Liver (tissue), 9 donors: ENCODE measurements around the gene QDPR. TPM values are rescaled to one million over a fixed set of nuclear protein-coding genes. Genes with fewer than 3 reads are reported as not detected.
"Not testable (repeated sequence)": the region's sequence is repeated elsewhere in the genome, so short reads cannot be mapped to it uniquely, and the experiment has no call there.

Experiments used
- DNase-seq: peaks from one replicate; pipeline ENCODE4 v3.0.0-alpha.2; 2017; ENCODE audit warnings: low spot score
- H3K27ac ChIP-seq, 2 donors: one replicate each; pipeline ENCODE4 v1.7.0; 2013; ENCODE audit warnings: inconsistent platforms in 2 of 2, low read length in 2 of 2, control low read depth in 1 of 2, low read depth in 1 of 2, mild to moderate bottlenecking in 1 of 2
- H3K27me3 ChIP-seq, 4 donors: one replicate each; pipeline versions ENCODE4 v1.6.1 to v1.7.0; 2013; ENCODE audit warnings: low read length in 3 of 4, inconsistent platforms in 1 of 4, mild to moderate bottlenecking in 1 of 4, moderate library complexity in 1 of 4; ENCODE audit not compliant: control insufficient read depth in 4 of 4, insufficient read depth in 4 of 4
- H3K36me3 ChIP-seq, 4 donors: one replicate each; pipeline versions ENCODE4 v1.6.1 to v1.7.0; 2013; ENCODE audit warnings: low read length in 3 of 4, mild to moderate bottlenecking in 3 of 4, low read depth in 1 of 4, moderate library complexity in 1 of 4; ENCODE audit not compliant: control insufficient read depth in 4 of 4, insufficient read depth in 3 of 4
- H3K4me1 ChIP-seq, 4 donors: one replicate each; pipeline versions ENCODE4 v1.6.1 to v1.7.0; 2013; ENCODE audit warnings: low read length in 3 of 4, mild to moderate bottlenecking in 3 of 4, moderate library complexity in 1 of 4; ENCODE audit not compliant: control insufficient read depth in 4 of 4, insufficient read depth in 4 of 4
- H3K4me3 ChIP-seq, 3 donors: one replicate each; pipeline versions ENCODE4 v1.6.1 to v1.7.0; 2013; ENCODE audit warnings: low read length in 3 of 3, control low read depth in 1 of 3, low read depth in 1 of 3, mild to moderate bottlenecking in 1 of 3
- H3K9ac ChIP-seq, 2 donors: one replicate each; pipeline ENCODE4 v1.7.0; 2013; ENCODE audit warnings: low read length in 2 of 2, mild to moderate bottlenecking in 2 of 2, moderate library complexity in 2 of 2, control low read depth in 1 of 2, low read depth in 1 of 2
- H3K9me3 ChIP-seq, 4 donors: one replicate each; pipeline versions ENCODE4 v1.6.1 to v1.7.0; 2013; ENCODE audit warnings: low read length in 3 of 4; ENCODE audit not compliant: control insufficient read depth in 4 of 4
- ATF3 ChIP-seq: IDR thresholded peaks from 2 replicates; pipeline ENCODE4 v1.6.1; 2016; ENCODE audit warnings: antibody characterized with exemption
- EGR1 ChIP-seq, 2 donors: IDR thresholded peaks; 2 replicates each; pipeline ENCODE4 v1.6.1; 2016 to 2018; ENCODE audit warnings: antibody characterized with exemption in 2 of 2, low read depth in 2 of 2
- FOXA1 ChIP-seq: IDR thresholded peaks from 2 replicates; pipeline ENCODE4 v1.6.1; 2016; ENCODE audit warnings: antibody characterized with exemption
- FOXA2 ChIP-seq: IDR thresholded peaks from 2 replicates; pipeline ENCODE4 v1.6.1; 2016; ENCODE audit warnings: antibody characterized with exemption
- GABPA ChIP-seq, 2 donors: IDR thresholded peaks in 1 of 2; conservative IDR thresholded peaks in 1 of 2; 2 replicates each; pipeline ENCODE4 v1.6.1; 2016; ENCODE audit warnings: antibody characterized with exemption in 2 of 2, mild to moderate bottlenecking in 1 of 2, moderate library complexity in 1 of 2
- HNF4A ChIP-seq, 2 donors: conservative IDR thresholded peaks; 2 replicates each; pipeline ENCODE4 v1.6.1; 2016; ENCODE audit warnings: antibody characterized with exemption in 2 of 2, mild to moderate bottlenecking in 2 of 2
- HNF4G ChIP-seq: IDR thresholded peaks from 2 replicates; pipeline ENCODE4 v1.6.1; 2016; ENCODE audit warnings: antibody characterized with exemption
- JUND ChIP-seq, 2 donors: IDR thresholded peaks; 2 replicates each; pipeline ENCODE4 v1.6.1; 2016; ENCODE audit warnings: antibody characterized with exemption in 2 of 2
- NR2F2 ChIP-seq: IDR thresholded peaks from 2 replicates; pipeline ENCODE4 v1.6.1; 2016; ENCODE audit warnings: antibody characterized with exemption
- RAD21 ChIP-seq, 2 donors: IDR thresholded peaks; 2 replicates each; pipeline ENCODE4 v1.6.1; 2016; ENCODE audit warnings: antibody characterized with exemption in 2 of 2, mild to moderate bottlenecking in 2 of 2
- REST ChIP-seq: IDR thresholded peaks from 2 replicates; pipeline ENCODE4 v1.6.1; 2016; ENCODE audit warnings: antibody characterized with exemption, mild to moderate bottlenecking
- RXRA ChIP-seq, 2 donors: IDR thresholded peaks; 2 replicates each; pipeline ENCODE4 v1.6.1; 2017 to 2018; ENCODE audit warnings: antibody characterized with exemption in 2 of 2, mild to moderate bottlenecking in 1 of 2
- SP1 ChIP-seq: IDR thresholded peaks from 2 replicates; pipeline ENCODE4 v1.6.1; 2018; ENCODE audit warnings: antibody characterized with exemption, mild to moderate bottlenecking
- TAF1 ChIP-seq: conservative IDR thresholded peaks from 2 replicates; pipeline ENCODE4 v1.6.1; 2016; ENCODE audit warnings: antibody characterized with exemption, mild to moderate bottlenecking
- YY1 ChIP-seq: IDR thresholded peaks from 2 replicates; pipeline ENCODE4 v1.6.1; 2016; ENCODE audit warnings: antibody characterized with exemption, mild to moderate bottlenecking
- WGBS: extraction: QIAGEN DNeasy Blood & Tissue Kit; methylation state at CpG from one replicate; pipeline ENCODE4 v1.1.7; 2013; 5-methylcytosine and 5-hydroxymethylcytosine counted together
- polyA plus RNA-seq, 2 donors: library from polyadenylated mRNA; stranded (reverse) in 1 of 2; unstranded in 1 of 2; fragments of 200-250 nt in 1 of 2; fragments of >200 nt in 1 of 2; fragmentation: Nextera tagmentation in 1 of 2; extraction: Ambion mirVana in 1 of 2; gene quantifications; one replicate each; pipeline versions ENCODE4 v1.2.1 to v1.2.3, GENCODE V29; 2013 to 2015
- total RNA-seq, 2 donors: library from RNA; depleted of rRNA; stranded (reverse); fragments of >200 nt; gene quantifications; one replicate each; pipeline ENCODE4 v1.2.3, GENCODE V29; 2014
- TF ChIP-seq, protein P1 (sequence below): fragments of 150-350 bp; IDR thresholded peaks from 2 replicates; pipeline ENCODE4 v1.5.1; 2017; ENCODE audit warnings: improper control_type of control experiment, low read depth, low read length; ENCODE audit not compliant: missing input control
- TF ChIP-seq, protein P2 (sequence below): IDR thresholded peaks from 2 replicates; pipeline ENCODE4 v1.6.1; 2016; ENCODE audit warnings: antibody characterized with exemption
- TF ChIP-seq, protein P3 (sequence below): IDR thresholded peaks from 2 replicates; pipeline ENCODE4 v1.6.1; 2016; ENCODE audit warnings: antibody characterized with exemption
- donor health status: healthy.
- donor health status: healthy.
- donor health status: healthy.
- donor health status: healthy.
- donor health status: healthy.

QDPR gene
- total and polyA plus RNA-seq, 4 donors, result 38.0 to 137 (median 104) TPM

- TF ChIP-seq, protein P1, sequence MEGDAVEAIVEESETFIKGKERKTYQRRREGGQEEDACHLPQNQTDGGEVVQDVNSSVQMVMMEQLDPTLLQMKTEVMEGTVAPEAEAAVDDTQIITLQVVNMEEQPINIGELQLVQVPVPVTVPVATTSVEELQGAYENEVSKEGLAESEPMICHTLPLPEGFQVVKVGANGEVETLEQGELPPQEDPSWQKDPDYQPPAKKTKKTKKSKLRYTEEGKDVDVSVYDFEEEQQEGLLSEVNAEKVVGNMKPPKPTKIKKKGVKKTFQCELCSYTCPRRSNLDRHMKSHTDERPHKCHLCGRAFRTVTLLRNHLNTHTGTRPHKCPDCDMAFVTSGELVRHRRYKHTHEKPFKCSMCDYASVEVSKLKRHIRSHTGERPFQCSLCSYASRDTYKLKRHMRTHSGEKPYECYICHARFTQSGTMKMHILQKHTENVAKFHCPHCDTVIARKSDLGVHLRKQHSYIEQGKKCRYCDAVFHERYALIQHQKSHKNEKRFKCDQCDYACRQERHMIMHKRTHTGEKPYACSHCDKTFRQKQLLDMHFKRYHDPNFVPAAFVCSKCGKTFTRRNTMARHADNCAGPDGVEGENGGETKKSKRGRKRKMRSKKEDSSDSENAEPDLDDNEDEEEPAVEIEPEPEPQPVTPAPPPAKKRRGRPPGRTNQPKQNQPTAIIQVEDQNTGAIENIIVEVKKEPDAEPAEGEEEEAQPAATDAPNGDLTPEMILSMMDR, result no peak
- TF ChIP-seq FOXA1 (no peak), RAD21 (IDR thresholded peaks at IDR 0.05) (no peak), SP1 (no peak), REST (no peak)
Observed at GRCh38 chr4:17447056-17447455, 64.8 kb downstream of the QDPR start (continued).

- not testable (repeated sequence) for H3K4me1 ChIP-seq, DNase-seq, H3K27ac ChIP-seq, H3K9ac ChIP-seq, H3K27me3 ChIP-seq, H3K9me3 ChIP-seq, H3K36me3 ChIP-seq, H3K4me3 ChIP-seq
- 85% methylated on average over 1 of the region's 1 CpG for WGBS
Observed at GRCh38 chr4:17442477-17442876, 69.4 kb downstream of the QDPR start.

DNA sequence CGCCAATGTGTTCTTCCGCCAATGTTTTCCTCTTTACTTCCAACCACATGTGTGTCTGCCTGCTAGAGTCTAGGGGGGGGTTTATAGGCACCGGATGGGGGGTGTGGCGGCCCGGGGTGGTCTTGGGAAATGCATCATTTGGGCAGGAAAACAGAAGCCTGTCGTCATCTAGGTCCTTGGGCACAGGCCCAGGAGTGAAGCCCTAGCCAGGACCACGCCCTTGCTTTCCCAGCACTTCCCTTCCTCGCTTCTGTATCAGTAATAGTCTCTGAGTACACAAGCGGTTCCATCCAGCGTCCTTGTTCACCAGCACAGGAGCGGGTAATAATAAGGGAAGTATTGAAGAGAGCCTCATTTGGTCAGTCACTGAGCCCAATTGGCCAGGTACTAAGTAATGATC, 74.5 kb downstream of the QDPR start:
- no peaks in the 10 kb centered on the region for H3K9me3 ChIP-seq
- 87% methylated on average over 11 of the region's 11 CpGs for WGBS
- no peak for DNase-seq

More for the DNA sequence above, 74.5 kb downstream of the QDPR start:
- H3K27me3 ChIP-seq, result no peaks in the 10 kb centered on the region
- H3K27ac ChIP-seq, result no peak overlapping the region
- no peak overlapping the region for H3K4me3 ChIP-seq
- TF ChIP-seq, protein P1, result no peak
- no peak for TF ChIP-seq HNF4G
- no peak for TF ChIP-seq HNF4A (conservative IDR thresholded peaks at IDR 0.05)
- no peak for TF ChIP-seq REST
- TF ChIP-seq, protein P2, sequence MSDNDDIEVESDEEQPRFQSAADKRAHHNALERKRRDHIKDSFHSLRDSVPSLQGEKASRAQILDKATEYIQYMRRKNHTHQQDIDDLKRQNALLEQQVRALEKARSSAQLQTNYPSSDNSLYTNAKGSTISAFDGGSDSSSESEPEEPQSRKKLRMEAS, result no peak
- no peak for TF ChIP-seq SP1
- no peak for TF ChIP-seq RAD21 (IDR thresholded peaks at IDR 0.05)
- TF ChIP-seq, protein P3, sequence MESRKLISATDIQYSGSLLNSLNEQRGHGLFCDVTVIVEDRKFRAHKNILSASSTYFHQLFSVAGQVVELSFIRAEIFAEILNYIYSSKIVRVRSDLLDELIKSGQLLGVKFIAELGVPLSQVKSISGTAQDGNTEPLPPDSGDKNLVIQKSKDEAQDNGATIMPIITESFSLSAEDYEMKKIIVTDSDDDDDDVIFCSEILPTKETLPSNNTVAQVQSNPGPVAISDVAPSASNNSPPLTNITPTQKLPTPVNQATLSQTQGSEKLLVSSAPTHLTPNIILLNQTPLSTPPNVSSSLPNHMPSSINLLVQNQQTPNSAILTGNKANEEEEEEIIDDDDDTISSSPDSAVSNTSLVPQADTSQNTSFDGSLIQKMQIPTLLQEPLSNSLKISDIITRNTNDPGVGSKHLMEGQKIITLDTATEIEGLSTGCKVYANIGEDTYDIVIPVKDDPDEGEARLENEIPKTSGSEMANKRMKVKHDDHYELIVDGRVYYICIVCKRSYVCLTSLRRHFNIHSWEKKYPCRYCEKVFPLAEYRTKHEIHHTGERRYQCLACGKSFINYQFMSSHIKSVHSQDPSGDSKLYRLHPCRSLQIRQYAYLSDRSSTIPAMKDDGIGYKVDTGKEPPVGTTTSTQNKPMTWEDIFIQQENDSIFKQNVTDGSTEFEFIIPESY, result no peak
- no peak for TF ChIP-seq ATF3
- TF ChIP-seq NR2F2, result no peak
- TF ChIP-seq RXRA (IDR thresholded peaks at IDR 0.05), result no peak
- no peak for TF ChIP-seq YY1
- no peak for TF ChIP-seq FOXA2
- TF ChIP-seq GABPA (IDR thresholded peaks at IDR 0.05 in 1 of 2, conservative IDR thresholded peaks at IDR 0.05 in 1 of 2), result no peak
- no peak for TF ChIP-seq TAF1
- no peak for TF ChIP-seq EGR1 (IDR thresholded peaks at IDR 0.05; ENCODE audit: low read depth in 2 of 2)
- TF ChIP-seq JUND (IDR thresholded peaks at IDR 0.05), result no peak
- no peak for TF ChIP-seq FOXA1
- no peaks in the 10 kb centered on the region for H3K4me1 ChIP-seq
- no peak overlapping the region for H3K9ac ChIP-seq
- no peaks in the 10 kb centered on the region for H3K36me3 ChIP-seq
